MM.1S (cell line): ENCODE measurements around the gene ATP10D.

Experiments
- DNase-seq: peaks from one replicate; pipeline ENCODE4 v3.0.0-alpha.2; 2015
- H2AFZ ChIP-seq: fragments of 300-600 bp; sonication (generic); 2 replicates; pipeline ENCODE4 v1.6.0; 2016; ENCODE audit warnings: antibody characterized with exemption, low read length
- H3F3A ChIP-seq: fragments of 300-600 bp; sonication (generic); 2 replicates; pipeline ENCODE4 v1.6.1; 2016; ENCODE audit warnings: mild to moderate bottlenecking, antibody characterized with exemption, low read length, moderate library complexity, mixed read lengths; ENCODE audit not compliant: insufficient read depth
- H3K27ac ChIP-seq: fragments of 300-600 bp; sonication (generic); 2 replicates; pipeline ENCODE4 v1.5.1; 2016; ENCODE audit warnings: mild to moderate bottlenecking, low read length
- H3K27me3 ChIP-seq: fragments of 300-600 bp; sonication (generic); replicated peaks from 2 replicates; pipeline ENCODE4 v1.6.0; 2016; ENCODE audit warnings: low read length; ENCODE audit not compliant: insufficient read depth
- H3K36me3 ChIP-seq: fragments of 300-600 bp; sonication (generic); replicated peaks from 2 replicates; pipeline ENCODE4 v1.6.1; 2016; ENCODE audit warnings: mild to moderate bottlenecking, low read length, mixed read lengths; ENCODE audit not compliant: insufficient read depth
- H3K4me1 ChIP-seq: fragments of 300-600 bp; sonication (generic); 2 replicates; pipeline ENCODE4 v1.6.1; 2016; ENCODE audit warnings: low read length, mixed read lengths
- H3K4me2 ChIP-seq: fragments of 300-600 bp; sonication (generic); 2 replicates; pipeline ENCODE4 v1.6.0; 2016; ENCODE audit warnings: low read depth, low read length
- H3K4me3 ChIP-seq: fragments of 300-600 bp; sonication (generic); 2 replicates; pipeline ENCODE4 v1.5.1; 2016; ENCODE audit warnings: low read length, mixed read lengths
- H3K79me2 ChIP-seq: fragments of 300-600 bp; sonication (generic); 2 replicates; pipeline ENCODE4 v1.6.1; 2016; ENCODE audit warnings: mixed run types, low read length, mixed read lengths
- H3K9ac ChIP-seq: fragments of 300-600 bp; sonication (generic); 2 replicates; pipeline ENCODE4 v1.6.1; 2016; ENCODE audit warnings: low read length, mixed read lengths
- H3K9me2 ChIP-seq: fragments of 300-600 bp; sonication (generic); replicated peaks from 2 replicates; pipeline ENCODE4 v1.6.1; 2016; ENCODE audit warnings: mild to moderate bottlenecking, low read length, mixed read lengths; ENCODE audit not compliant: insufficient read depth
- H3K9me3 ChIP-seq: fragments of 300-600 bp; sonication (generic); replicated peaks from 2 replicates; pipeline ENCODE4 v1.6.1; 2016; ENCODE audit warnings: mild to moderate bottlenecking, low read length, mixed read lengths; ENCODE audit not compliant: insufficient read depth
- H4K20me1 ChIP-seq: fragments of 300-600 bp; sonication (generic); 2 replicates; pipeline ENCODE4 v1.6.1; 2016; ENCODE audit warnings: mild to moderate bottlenecking, low read length, moderate library complexity, mixed read lengths; ENCODE audit not compliant: insufficient read depth
- CTCF ChIP-seq: fragments of 300-600 bp; sonication (generic); IDR thresholded peaks from 2 replicates; pipeline ENCODE4 v1.5.1; 2016; ENCODE audit warnings: antibody characterized with exemption, low read length, mixed read lengths
- EZH2 ChIP-seq: fragments of 300-600 bp; sonication (generic); optimal IDR thresholded peaks from 2 replicates; pipeline ENCODE3; 2017; ENCODE audit warnings: low read depth, mild to moderate bottlenecking, antibody characterized with exemption, low read length, mixed read lengths
- EZH2phosphoT487 ChIP-seq: fragments of 300-600 bp; sonication (generic); IDR thresholded peaks from 2 replicates; pipeline ENCODE4 v1.6.1; 2018; ENCODE audit warnings: antibody characterized with exemption, low read length

ATP10D gene

DNA sequence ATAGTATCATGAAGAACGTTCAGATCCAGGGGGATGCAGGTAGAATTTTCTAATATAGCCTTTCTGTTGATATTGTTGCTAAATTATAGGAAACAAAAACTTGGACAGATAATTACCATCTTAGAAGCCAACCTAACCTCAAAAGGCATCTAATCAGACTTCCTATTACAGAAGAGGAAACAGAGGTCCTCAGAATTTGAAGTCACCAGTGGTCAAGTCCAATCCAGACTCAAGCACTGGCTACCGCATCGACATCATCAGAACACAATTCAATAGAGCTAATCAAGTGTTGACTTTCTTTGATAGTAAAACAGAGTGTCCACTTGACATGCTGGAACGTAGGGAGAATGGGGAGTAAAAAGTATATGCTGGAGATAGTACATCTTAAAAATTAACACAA lies 10.3 kb upstream of the ATP10D start:
- Histone ChIP-seq H3K27me3 (no peaks in the 10 kb centered on the region), H3K79me2 (no peaks in the 10 kb centered on the region), H3K9ac (no peak overlapping the region), H4K20me1 (no peaks in the 10 kb centered on the region), H2AFZ (no peak overlapping the region), H3K4me2 (no peak overlapping the region), H3K9me3 (no peaks in the 10 kb centered on the region), H3K27ac (no peak overlapping the region), H3K9me2 (no peaks in the 10 kb centered on the region), H3F3A (no peaks in the 10 kb centered on the region), H3K4me3 (no peak overlapping the region), H3K4me1 (no peaks in the 10 kb centered on the region), H3K36me3 (no peaks in the 10 kb centered on the region)
- no peak for DNase-seq
- no peak for TF ChIP-seq EZH2phosphoT487
- no peak for TF ChIP-seq CTCF
- no peak for TF ChIP-seq EZH2

DNA sequence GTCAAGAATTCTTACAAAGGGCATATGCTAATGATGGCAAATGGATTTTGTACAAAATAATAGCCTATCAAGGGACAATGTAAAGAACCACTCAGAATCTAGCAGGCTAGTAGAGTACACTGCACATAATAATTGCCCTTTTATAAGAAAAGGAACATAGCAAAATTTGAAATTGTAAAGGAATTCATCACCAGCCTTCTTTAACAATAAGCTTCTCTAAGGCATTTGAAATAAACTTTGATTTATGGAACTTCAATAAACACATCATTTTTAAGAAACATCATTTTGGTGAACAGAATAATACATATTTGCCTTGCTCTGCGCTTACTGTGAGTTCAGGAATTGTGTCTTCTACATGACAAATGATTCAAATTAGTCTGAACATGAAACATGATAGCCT lies 9.7 kb upstream of the ATP10D start:
- no peaks in the 10 kb centered on the region for H3K27me3 ChIP-seq
- no peaks in the 10 kb centered on the region for H3K79me2 ChIP-seq
- no peak overlapping the region for H3K4me2 ChIP-seq
- no peak overlapping the region for H2AFZ ChIP-seq
- no peaks in the 10 kb centered on the region for H3K9me3 ChIP-seq
- H3K4me3 ChIP-seq = no peak overlapping the region
- no peak for DNase-seq
- no peaks in the 10 kb centered on the region for H3F3A ChIP-seq
- H4K20me1 ChIP-seq = no peaks in the 10 kb centered on the region
- H3K36me3 ChIP-seq = no peaks in the 10 kb centered on the region
- H3K9ac ChIP-seq = no peak overlapping the region
- no peaks in the 10 kb centered on the region for H3K9me2 ChIP-seq
- no peak overlapping the region for H3K27ac ChIP-seq
- no peak for TF ChIP-seq EZH2phosphoT487
- no peak for TF ChIP-seq CTCF
- no peak for TF ChIP-seq EZH2
- no peaks in the 10 kb centered on the region for H3K4me1 ChIP-seq

- Histone ChIP-seq H3K9ac (no peak overlapping the region), H3K27ac (no peak overlapping the region), H2AFZ (no peak overlapping the region), H4K20me1 (no peaks in the 10 kb centered on the region), H3K4me3 (no peak overlapping the region), H3K9me3 (no peaks in the 10 kb centered on the region), H3K79me2 (no peaks in the 10 kb centered on the region), H3K27me3 (no peaks in the 10 kb centered on the region), H3K4me2 (no peak overlapping the region), H3F3A (no peaks in the 10 kb centered on the region), H3K36me3 (no peaks in the 10 kb centered on the region), H3K4me1 (no peaks in the 10 kb centered on the region), H3K9me2 (no peaks in the 10 kb centered on the region)
- TF ChIP-seq EZH2phosphoT487 = no peak
- no peak for TF ChIP-seq EZH2
- TF ChIP-seq CTCF = no peak
- no peak for DNase-seq
Measured at GRCh38 chr4:47478804-47479203, 6.3 kb upstream of the ATP10D start.
